ENCODE data around the gene ABHD15.

GRCh38 chr17:29593591-29594518 lies 27.0 kb upstream of the ABHD15 start:
- TF ChIP-seq CTCF (IDR thresholded peaks at IDR 0.05), result peak in 4 of 12 donors; percentile 12 to 38 (median 21)
- no peak for TF ChIP-seq POLR2A (IDR thresholded peaks at IDR 0.05)
